Heart left ventricle (tissue), 16 donors: ENCODE measurements around the gene SLAMF8. TPM values are rescaled to one million over a fixed set of nuclear protein-coding genes. Genes with fewer than 3 reads are reported as not detected.

ENCODE experiments used
- ATAC-seq, 4 donors: fragments of 200-7000 bp; cut with Tn5 transposase; one replicate each; pipeline ENCODE4 v1.9.1; 2020 to 2022; ENCODE audit warnings: moderate library complexity in 4 of 4, mild to moderate bottlenecking in 3 of 4, moderate number of reproducible peaks in 1 of 4
- DNase-seq, 5 donors: peaks; one replicate each; pipeline ENCODE4 v3.0.0-alpha.2; 2020
- H3K27ac ChIP-seq, 12 donors: fragments of 200-600 bp; sonication (generic) in 4 of 12; one replicate each; pipeline versions ENCODE4 v1.5.0 to v1.8.0; 2016 to 2022; ENCODE audit warnings: mild to moderate bottlenecking in 2 of 12
- H3K27me3 ChIP-seq, 9 donors: fragments of 200-600 bp; sonication (generic) in 2 of 9; one replicate each; pipeline versions ENCODE4 v1.5.1 to v1.8.0; 2016 to 2022; ENCODE audit warnings: mild to moderate bottlenecking in 3 of 9
- H3K36me3 ChIP-seq, 9 donors: fragments of 200-600 bp; sonication (generic) in 2 of 9; one replicate each; pipeline versions ENCODE4 v1.5.0 to v1.8.0; 2018 to 2022; ENCODE audit warnings: mild to moderate bottlenecking in 2 of 9
- H3K4me1 ChIP-seq, 12 donors: fragments of 200-600 bp; sonication (generic) in 4 of 12; one replicate each; pipeline versions ENCODE4 v1.5.0 to v1.8.0; 2016 to 2022; ENCODE audit warnings: mild to moderate bottlenecking in 3 of 12
- H3K4me3 ChIP-seq, 12 donors: fragments of 200-600 bp; sonication (generic) in 4 of 12; one replicate each; pipeline versions ENCODE4 v1.5.0 to v1.8.0; 2017 to 2022; ENCODE audit warnings: mild to moderate bottlenecking in 9 of 12, moderate library complexity in 4 of 12
- H3K9me3 ChIP-seq, 12 donors: fragments of 200-600 bp; sonication (generic) in 4 of 12; one replicate each; pipeline versions ENCODE4 v1.5.0 to v1.8.0; 2016 to 2022; ENCODE audit warnings: mild to moderate bottlenecking in 1 of 12
- CTCF ChIP-seq, 12 donors: fragments of 200-600 bp; sonication (generic) in 4 of 12; IDR thresholded peaks; one replicate each; pipeline versions ENCODE4 v1.5.0 to v1.8.0; 2018 to 2022; ENCODE audit warnings: antibody characterized with exemption in 12 of 12, mild to moderate bottlenecking in 5 of 12
- POLR2A ChIP-seq, 2 donors: fragments of 450-650 bp; IDR thresholded peaks; one replicate each; pipeline ENCODE4 v1.6.1; 2017; ENCODE audit warnings: antibody characterized with exemption in 2 of 2, mild to moderate bottlenecking in 2 of 2, moderate library complexity in 2 of 2
- WGBS, 4 donors: extraction: QIAGEN DNeasy Blood & Tissue Kit in 2 of 4; methylation state at CpG; one replicate each; pipeline versions ENCODE4 v1.1.5 to v1.1.7; 2013 to 2018; 5-methylcytosine and 5-hydroxymethylcytosine counted together
- intact Hi-C, 10 donors: fragments of 100-400 bp; cut with DNase I; formaldehyde crosslinking; loops; one replicate each; pipeline versions ENCODE4 v1.11.1 to v1.14.2; 2022
- long read RNA-seq, 3 donors: library from polyadenylated mRNA; unstranded; transcript quantifications; one replicate each; pipeline ENCODE4 v2.0.0, GENCODE V29; 2020 to 2021
- polyA plus RNA-seq, 2 donors: library from polyadenylated mRNA; stranded (reverse); fragments of 200-250 nt; gene quantifications; one replicate each; pipeline ENCODE4 v1.2.3, GENCODE V29; 2013
- total RNA-seq, 9 donors: library from RNA; depleted of rRNA in 2 of 9; stranded (reverse); fragments of >200 nt in 2 of 9; fragmentation: NEBNext Ultra II Directional in 3 of 9; extraction: Animal tissue kit (Norgen Biotek cat#: 25700) in 3 of 9; gene quantifications; one replicate each; pipeline versions ENCODE4 v1.1.0 to v1.2.4, GENCODE V29; 2016 to 2023
- donor health status: ischemic (EF 13 %, LVEDD 7.1; RV severe dilation, severe dysfunction).
- donor health status: healthy with polysubstance abuse.
- donor health status: DM: no; HTN: yes; CAD: no.
- donor health status: DM: no; HTN: no; CAD: no.
- donor health status: ischemic (EF 25% LVEDD 6.9; RV normal size, moderate dysfunction).
- donor health status: ischemic (EF 25% LVEDD 5.7; RV mildly dilated, moderate dysfunction).
- donor health status: healthy.
- donor health status: DM: yes; HTN: yes; CAD: no.
- donor health status: ischemic (EF 35%, LVEDD 5.7; RV mildly dilated, moderate dysfunction).
- donor health status: nonischemic (EF 11% LVEDD 7.7; RV severe dilation, severe dysfunction).
- donor health status: DM: yes; HTN: yes; CAD: no.
- donor health status: PGD.
- donor health status: ischemic (EF 29% LVEDD 5.4; RV normal size, mild dysfunction).
- donor health status: nonischemic (EF 23%, LVEDD 6.1; RV moderate dilation, normal function).

SLAMF8 gene
- 10 to 100 TPM in 1 of 9 donors, 1 to 10 TPM in 7, under 1 TPM in 1; 0.79 to 44.9 (median 1.8) TPM for total RNA-seq
- 1 to 10 TPM in 1 of 2 donors, under 1 TPM in 1; 0.50 to 1.5 TPM for polyA plus RNA-seq
- long read RNA-seq, donor 1, partial matches to known transcripts: 0 of 1 reads
- long read RNA-seq, donor 1, other reads (novel, unspliced or antisense): 1 of 1 reads
- long read RNA-seq, donor 2, partial matches to known transcripts: 0 of 3 reads
- long read RNA-seq, donor 2, other reads (novel, unspliced or antisense): 2 of 3 reads
- long read RNA-seq, donor 3, partial matches to known transcripts: 0 of 1 reads
- long read RNA-seq, donor 3, other reads (novel, unspliced or antisense): 0 of 1 reads

- Histone ChIP-seq H3K4me1 (peaks cover 0 to 74% (median 0%) of the 10 kb centered on the region in 12 donors), H3K9me3 (no peaks in the 10 kb centered on the region), H3K4me3 (peak within 1 kb of the TSS in 4 of 12 donors; percentile 4 to 58 (median 8)), H3K27ac (peak within 1 kb of the TSS in 2 of 12 donors; percentile 13 to 91), H3K36me3 (no peaks in the 10 kb centered on the region), H3K27me3 (peaks cover 0 to 13% (median 0%) of the 10 kb centered on the region in 9 donors)
- WGBS, 4 donors: 60 to 73% (median 67%) methylated on average over 11 of the region's 11 CpGs
- peak; percentile 11 to 71 (median 44) for ATAC-seq
- DNase-seq: peak in 3 of 5 donors; percentile 40 to 48 (median 45)
- intact Hi-C loops: no loop called here
- no peak for TF ChIP-seq CTCF (IDR thresholded peaks at IDR 0.05)
- no peak for TF ChIP-seq POLR2A (IDR thresholded peaks at IDR 0.05)
Observed at GRCh38 chr1:159826441-159827101, at the start of gene SLAMF8. TSS of gene SLAMF8 (plus strand) at chr1:159826873. CDS start at chr1:159826899, 26 bp downstream.

- 93% methylated on average over 4 of the region's 4 CpGs for WGBS, 4 donors
- Histone ChIP-seq H3K4me1 (peaks cover 0 to 29% (median 13%) of the 10 kb centered on the region in 12 donors), H3K36me3 (no peaks in the 10 kb centered on the region), H3K27ac (peak overlapping the region in 2 of 12 donors; percentile 31 to 62), H3K9me3 (no peaks in the 10 kb centered on the region), H3K27me3 (no peaks in the 10 kb centered on the region), H3K4me3 (no peak overlapping the region)
- intact Hi-C loops: no loop called here
- ATAC-seq (no peak), DNase-seq (no peak)
- TF ChIP-seq POLR2A (IDR thresholded peaks at IDR 0.05) (no peak), CTCF (IDR thresholded peaks at IDR 0.05) (no peak)
Observed at GRCh38 chr1:159778266-159778665, 48.4 kb upstream of the SLAMF8 start.

- H3K27me3 ChIP-seq: no peaks in the 10 kb centered on the region
- H3K27ac ChIP-seq: peak overlapping the region in 7 of 12 donors; percentile 5 to 62 (median 53)
- H3K4me1 ChIP-seq: peaks cover 0 to 29% (median 13%) of the 10 kb centered on the region in 12 donors
- H3K9me3 ChIP-seq: no peaks in the 10 kb centered on the region
- DNase-seq (no peak), ATAC-seq (no peak)
- intact Hi-C loops: no loop called here
- no peak overlapping the region for H3K4me3 ChIP-seq
- TF ChIP-seq POLR2A (IDR thresholded peaks at IDR 0.05) (no peak), CTCF (IDR thresholded peaks at IDR 0.05) (no peak)
- no peaks in the 10 kb centered on the region for H3K36me3 ChIP-seq
- WGBS, 4 donors: 72 to 77% (median 72%) methylated on average over 2 of the region's 2 CpGs
Observed at GRCh38 chr1:159779403-159779851, 47.2 kb upstream of the SLAMF8 start.
